GM21447 (cell line): ENCODE data around the gene TMEM51.
"Not testable (repeated sequence)": the region's sequence is repeated elsewhere in the genome, so short reads cannot be mapped to it uniquely, and the experiment has no call there.

Experiments used
- ATAC-seq: cut with Tn5 transposase; IDR thresholded peaks from one replicate; pipeline ENCODE4 v1.9.1; 2021; ENCODE audit not compliant: unreplicated experiment

Gene TMEM51

GRCh38 chr1:15175324-15176094 lies 22.0 kb downstream of the TMEM51 start:
- not testable (repeated sequence) for ATAC-seq

GRCh38 chr1:15176120-15176519 lies 22.6 kb downstream of the TMEM51 start:
- ATAC-seq, result no peak

GRCh38 chr1:15176898-15177665 lies 23.5 kb downstream of the TMEM51 start:
- ATAC-seq, result no peak

GRCh38 chr1:15177710-15178166 lies 24.2 kb downstream of the TMEM51 start:
- ATAC-seq, result no peak

- ATAC-seq, result no peak
These were observed 25.3 kb downstream of the TMEM51 start for GRCh38 chr1:15178571-15179484.

- ATAC-seq, result no peak
These were observed 25.9 kb downstream of the TMEM51 start for GRCh38 chr1:15179485-15179883.

GRCh38 chr1:15180189-15180588 lies 26.6 kb downstream of the TMEM51 start:
- no peak for ATAC-seq

GRCh38 chr1:15180945-15181523 lies 27.5 kb downstream of the TMEM51 start:
- no peak for ATAC-seq

GRCh38 chr1:15181564-15181963 lies 28.0 kb downstream of the TMEM51 start:
- no peak for ATAC-seq

GRCh38 chr1:15184436-15185241 lies 31.1 kb downstream of the TMEM51 start:
- no peak for ATAC-seq

- ATAC-seq, result no peak
These were observed 32.1 kb downstream of the TMEM51 start for GRCh38 chr1:15185617-15186016.

- ATAC-seq, result no peak
These were observed 32.7 kb downstream of the TMEM51 start for GRCh38 chr1:15186073-15186845.

GRCh38 chr1:15186846-15187151 lies 33.3 kb downstream of the TMEM51 start:
- ATAC-seq, result no peak

- no peak for ATAC-seq
These were observed 33.9 kb downstream of the TMEM51 start for GRCh38 chr1:15187175-15188129.

GRCh38 chr1:15188130-15188524 lies 34.6 kb downstream of the TMEM51 start:
- no peak for ATAC-seq

GRCh38 chr1:15188678-15189077 lies 35.1 kb downstream of the TMEM51 start:
- ATAC-seq, result no peak

GRCh38 chr1:15189692-15190370 lies 36.3 kb downstream of the TMEM51 start:
- no peak for ATAC-seq

- no peak for ATAC-seq
These were observed 37.7 kb downstream of the TMEM51 start for GRCh38 chr1:15191267-15191666.
